HG03378 (cell line): ENCODE results near the gene JAGN1.
A peak's percentile ranks its signal among the peaks of the same experiment; 100 is the strongest.
"Not testable (repeated sequence)": the region's sequence is repeated elsewhere in the genome, so short reads cannot be mapped to it uniquely, and the experiment has no call there.

Source experiments
- ATAC-seq: cut with Tn5 transposase; IDR thresholded peaks from one replicate; pipeline ENCODE4 v1.9.1; 2021; ENCODE audit warnings: mild to moderate bottlenecking, moderate library complexity; ENCODE audit not compliant: unreplicated experiment

The JAGN1 gene

DNA sequence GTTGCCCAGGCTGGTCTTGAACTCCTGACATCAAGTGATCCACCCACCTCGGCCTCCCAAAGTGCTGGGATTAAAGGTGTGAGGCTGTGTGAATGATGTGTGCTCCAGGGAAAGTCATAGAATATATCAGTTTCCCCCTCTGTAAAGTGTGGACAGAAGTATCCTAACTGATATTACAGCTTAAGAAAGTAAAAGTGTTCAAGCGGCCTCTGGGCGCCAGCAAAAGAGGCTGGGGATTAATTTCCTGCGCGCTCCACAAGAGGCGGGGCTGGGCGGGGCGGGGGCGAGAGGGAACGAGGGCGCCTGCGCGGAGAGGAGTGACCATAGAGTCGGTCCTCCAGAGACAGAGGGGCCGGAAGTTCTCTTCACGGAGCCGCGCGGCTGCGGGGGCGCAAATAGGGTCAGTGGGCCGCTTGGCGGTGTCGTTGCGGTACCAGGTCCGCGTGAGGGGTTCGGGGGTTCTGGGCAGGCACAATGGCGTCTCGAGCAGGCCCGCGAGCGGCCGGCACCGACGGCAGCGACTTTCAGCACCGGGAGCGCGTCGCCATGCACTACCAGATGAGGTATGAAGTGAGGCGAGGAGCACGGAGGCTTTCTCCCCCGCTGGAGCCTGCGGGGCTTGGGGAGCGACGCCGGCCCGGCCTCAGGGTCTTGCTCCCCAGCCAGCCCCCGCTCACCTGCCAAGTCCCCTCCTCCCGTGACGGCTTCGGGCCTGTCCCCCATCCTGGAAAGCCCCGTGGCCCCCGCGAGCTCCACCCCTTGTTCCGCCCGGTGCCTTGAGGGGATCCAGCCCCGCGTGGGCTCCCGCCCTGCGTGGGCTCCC, at the start of gene JAGN1:
Gene JAGN1, plus strand, starts transcription at position 362 of the 823 bp plus-strand sequence. Its CDS starts 113 bp downstream, at position 475.
- ATAC-seq = peak; percentile 55

DNA sequence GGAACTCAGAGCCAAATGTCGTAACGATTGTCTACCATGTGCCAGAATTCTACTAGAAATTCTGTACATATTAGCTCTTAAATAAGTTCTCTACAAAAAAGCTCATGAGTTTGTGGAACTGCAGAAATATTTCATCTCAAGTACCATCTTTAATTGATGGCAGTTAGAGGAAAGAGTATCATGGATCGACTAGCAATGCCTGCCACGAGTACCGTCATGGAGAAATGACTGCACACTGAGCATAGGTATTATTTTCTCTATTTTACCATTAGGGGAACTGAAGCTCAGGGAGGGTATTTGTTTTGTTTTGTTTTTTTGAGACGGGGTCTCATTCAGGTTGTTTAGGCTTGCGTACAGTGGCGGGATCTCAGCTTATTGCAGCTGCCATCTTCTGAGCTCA, 49.4 kb upstream of the JAGN1 start:
- no peak for ATAC-seq

GRCh38 chr3:9843715-9844438, 46.5 kb upstream of the JAGN1 start, which contains the start of gene RPUSD3:
Gene RPUSD3, minus strand, starts transcription at chr3:9844008. Its CDS starts 18 bp downstream, at chr3:9843990.
- peak; percentile 96 for ATAC-seq

GRCh38 chr3:9846231-9846630, 44.2 kb upstream of the JAGN1 start:
- no peak for ATAC-seq

- ATAC-seq = no peak
These were observed 43.4 kb upstream of the JAGN1 start for GRCh38 chr3:9846931-9847488.

DNA sequence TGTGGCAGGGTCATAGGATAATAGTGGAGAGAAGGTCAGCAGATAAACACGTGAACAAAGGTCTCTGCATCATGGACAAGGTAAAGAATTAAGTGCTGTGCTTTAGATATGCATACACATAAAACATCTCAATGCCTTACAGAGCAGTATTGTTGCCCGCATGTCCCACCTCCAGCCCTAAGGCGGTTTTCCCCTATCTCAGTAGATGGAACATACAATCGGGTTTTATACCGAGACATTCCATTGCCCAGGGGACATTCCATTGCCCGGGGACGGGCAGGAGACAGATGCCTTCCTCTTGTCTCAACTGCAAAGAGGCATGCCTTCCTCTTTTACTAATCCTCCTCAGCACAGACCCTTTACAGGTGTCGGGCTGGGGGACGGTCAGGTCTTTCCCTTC, 42.5 kb upstream of the JAGN1 start:
- ATAC-seq = not testable (repeated sequence)

- not testable (repeated sequence) for ATAC-seq
These were observed 41.5 kb upstream of the JAGN1 start for GRCh38 chr3:9848860-9849259.

- not testable (repeated sequence) for ATAC-seq
These were observed 39.0 kb upstream of the JAGN1 start for GRCh38 chr3:9851383-9851782.

- not testable (repeated sequence) for ATAC-seq
These were observed 38.5 kb upstream of the JAGN1 start for GRCh38 chr3:9851926-9852325.

DNA sequence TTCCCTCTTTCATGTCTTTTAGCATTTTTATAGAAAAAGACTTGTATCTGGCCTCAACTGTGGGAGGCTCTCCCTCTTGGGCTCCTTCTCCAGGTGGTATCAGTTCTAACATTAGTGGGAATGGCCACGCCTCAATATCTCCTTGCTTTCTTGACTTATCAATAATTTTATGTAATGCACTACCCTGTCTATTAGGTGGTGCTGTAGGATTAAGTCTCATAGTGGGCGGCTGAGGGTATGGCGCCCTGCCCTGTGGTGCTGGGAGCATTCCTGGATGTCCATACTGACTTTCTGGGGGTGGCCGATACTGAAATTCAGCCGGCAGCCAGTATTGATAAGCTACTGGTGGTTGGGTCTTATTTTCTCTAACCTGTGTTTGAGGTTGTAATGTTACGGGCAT, 37.9 kb upstream of the JAGN1 start:
- ATAC-seq = no peak

- ATAC-seq = not testable (repeated sequence)
These were observed 36.0 kb upstream of the JAGN1 start for GRCh38 chr3:9854291-9854940.

GRCh38 chr3:9855594-9855993, 34.8 kb upstream of the JAGN1 start:
- ATAC-seq = no peak

- no peak for ATAC-seq
These were observed 30.8 kb upstream of the JAGN1 start for GRCh38 chr3:9859530-9860025.

DNA sequence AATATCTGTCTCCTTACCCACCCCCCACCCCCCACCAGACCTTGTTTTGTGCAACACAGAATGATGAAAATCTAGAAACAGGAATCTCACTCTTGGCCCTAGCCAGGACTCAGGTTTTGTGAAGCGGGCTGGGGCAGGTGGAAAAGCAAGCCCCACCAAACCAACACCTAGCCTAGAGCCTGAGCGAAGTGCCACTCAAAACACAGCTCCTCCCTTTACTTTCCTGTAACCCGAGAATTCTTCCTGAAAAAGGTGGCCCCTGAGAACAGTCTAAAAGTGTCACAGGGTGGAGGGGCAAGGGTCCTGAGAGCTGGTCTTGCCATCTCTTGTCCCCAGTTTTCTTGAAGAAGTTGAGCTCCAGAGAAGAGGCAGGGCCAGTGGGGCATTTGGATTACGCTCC, 29.2 kb upstream of the JAGN1 start:
- ATAC-seq = no peak

DNA sequence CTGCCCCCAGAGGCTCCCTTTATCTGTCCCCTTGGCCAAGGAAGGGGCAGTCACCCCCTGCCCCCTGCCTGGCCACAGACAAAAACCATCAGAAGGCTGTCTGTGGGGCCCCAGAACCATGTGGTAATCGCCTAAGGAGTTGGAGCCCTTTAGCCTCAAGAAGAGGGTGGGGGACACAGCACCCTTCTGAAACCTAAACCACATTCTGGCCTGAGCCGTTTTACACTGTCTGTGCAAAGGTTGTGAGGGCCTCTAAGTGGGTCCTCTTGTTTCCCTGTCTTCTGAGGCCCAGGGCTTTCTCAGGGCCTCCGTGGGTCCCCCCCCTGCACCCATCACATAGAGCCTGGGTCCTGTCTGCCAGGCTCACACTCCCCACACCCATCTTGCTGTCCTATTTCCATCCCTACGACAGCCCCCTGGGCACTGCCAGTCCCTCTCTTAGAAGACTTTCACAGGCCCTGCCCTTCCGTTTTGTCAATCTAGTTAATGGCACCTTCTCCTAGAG, 28.7 kb upstream of the JAGN1 start:
- ATAC-seq = no peak

DNA sequence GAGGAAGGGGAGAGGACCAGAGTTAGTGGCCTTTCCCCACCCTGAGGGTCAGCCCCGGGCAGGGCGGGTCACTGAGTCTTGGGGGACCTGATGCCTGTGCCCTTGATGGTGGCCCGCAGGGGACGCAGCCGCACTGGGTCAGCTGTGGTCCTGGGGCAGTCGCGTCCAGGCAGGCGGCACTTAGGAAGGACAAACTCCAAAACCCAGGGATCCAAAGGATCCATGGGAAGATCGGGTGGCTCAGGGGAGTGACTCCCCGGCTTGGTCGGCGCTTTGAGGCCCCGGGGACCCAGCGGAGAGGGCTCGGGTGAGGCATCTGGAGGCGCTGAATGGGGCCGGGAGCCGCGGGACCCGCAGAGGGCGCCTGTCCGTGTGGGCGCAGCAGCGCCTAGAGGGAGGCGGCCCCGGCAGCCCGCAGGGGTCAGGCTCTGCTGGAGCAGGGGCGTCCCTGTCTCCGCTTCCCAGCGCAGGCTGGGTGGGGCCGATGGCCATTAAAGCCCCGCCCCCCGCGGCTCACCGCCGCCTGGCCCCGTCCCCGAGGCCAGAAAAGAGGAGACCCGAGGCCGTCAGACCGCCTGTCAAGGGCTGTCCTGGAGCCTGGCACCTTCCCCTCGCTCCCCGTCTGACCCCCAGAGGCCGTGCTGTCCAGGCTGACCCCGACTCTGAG, 27.9 kb upstream of the JAGN1 start:
- no peak for ATAC-seq

- ATAC-seq = no peak
These were observed 27.2 kb upstream of the JAGN1 start for GRCh38 chr3:9863058-9863772.

- no peak for ATAC-seq
These were observed 26.0 kb upstream of the JAGN1 start for GRCh38 chr3:9864200-9864927.

- ATAC-seq = not testable (repeated sequence)
These were observed 25.2 kb upstream of the JAGN1 start for GRCh38 chr3:9865125-9865637.
